HG02981 (cell line): Measurements from ENCODE around the gene RNF8.
"Not testable (repeated sequence)": the region's sequence is repeated elsewhere in the genome, so short reads cannot be mapped to it uniquely, and the experiment has no call there.

Experiments used
- ATAC-seq: cut with Tn5 transposase; IDR thresholded peaks from one replicate; pipeline ENCODE4 v1.9.1; 2021; ENCODE audit warnings: mild to moderate bottlenecking, moderate library complexity; ENCODE audit not compliant: unreplicated experiment

RNF8 gene

GRCh38 chr6:37442416-37443215 lies 88.8 kb downstream of the RNF8 start:
- ATAC-seq: no peak

GRCh38 chr6:37443216-37443542 lies 89.4 kb downstream of the RNF8 start:
- ATAC-seq: not testable (repeated sequence)
